A204.1 (cell line): ENCODE measurements around the gene PPA1.
"Not testable (repeated sequence)": the region's sequence is repeated elsewhere in the genome, so short reads cannot be mapped to it uniquely, and the experiment has no call there.

Experiments used
- FAIRE-seq: peaks from 2 replicates; lab custom pipeline; 2012; peaks lifted over from hg19 to GRCh38; lab: Jason Lieb, UNC

Gene PPA1

GRCh38 chr10:70169011-70169410 is 64.2 kb downstream of the PPA1 start:
- FAIRE-seq: no peak

GRCh38 chr10:70167246-70167645 is 66.0 kb downstream of the PPA1 start:
- no peak for FAIRE-seq

GRCh38 chr10:70166394-70166793 is 66.8 kb downstream of the PPA1 start:
- FAIRE-seq: no peak

GRCh38 chr10:70164163-70164562 is 69.1 kb downstream of the PPA1 start:
- no peak for FAIRE-seq

- no peak for FAIRE-seq
These were observed 69.8 kb downstream of the PPA1 start for GRCh38 chr10:70163448-70163847.

GRCh38 chr10:70162892-70163201 is 70.4 kb downstream of the PPA1 start:
- FAIRE-seq: no peak

- FAIRE-seq: no peak
These were observed 70.9 kb downstream of the PPA1 start for GRCh38 chr10:70162151-70162891.

GRCh38 chr10:70160798-70161197 is 72.4 kb downstream of the PPA1 start:
- FAIRE-seq: no peak

GRCh38 chr10:70159366-70159765 is 73.9 kb downstream of the PPA1 start:
- FAIRE-seq: not testable (repeated sequence)

GRCh38 chr10:70158113-70158512 is 75.1 kb downstream of the PPA1 start:
- no peak for FAIRE-seq

- no peak for FAIRE-seq
These were observed 77.9 kb downstream of the PPA1 start for GRCh38 chr10:70155255-70155838.
